Measurements from ENCODE around the gene GPC6. TPM values are rescaled to one million over a fixed set of nuclear protein-coding genes. Genes with fewer than 3 reads are reported as not detected.

The GPC6 gene
- total RNA-seq, 1 experiment from 2014 or later, result 0.22 TPM

DNA sequence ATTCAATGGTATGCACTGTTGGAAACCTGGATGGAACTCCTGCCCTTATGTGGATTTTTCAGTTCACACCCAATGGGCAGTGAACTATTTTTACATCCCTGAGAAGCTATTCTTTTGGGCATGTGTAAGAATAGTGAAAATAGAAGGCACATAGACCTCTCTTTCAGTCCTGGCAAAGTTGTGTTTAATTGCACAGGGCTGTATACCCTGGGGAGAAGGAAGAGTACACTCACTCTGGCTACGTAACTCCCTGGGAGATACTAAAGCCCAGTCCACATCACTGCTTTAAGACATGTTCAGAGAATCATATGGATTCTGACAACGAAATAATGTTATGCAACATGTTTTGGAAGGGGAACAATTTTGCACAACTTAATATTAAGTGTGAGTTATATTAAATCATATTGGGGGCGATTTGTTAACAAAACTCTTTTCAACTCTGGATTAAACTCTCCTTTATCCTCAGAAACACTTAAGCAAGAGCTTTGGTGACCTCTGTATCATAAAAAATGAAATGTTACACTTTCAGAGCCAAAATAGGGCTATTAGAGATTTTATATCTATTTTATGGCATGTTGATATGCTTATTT, 1086.8 kb downstream of the GPC6 start:
- Histone ChIP-seq H3K4me3 (replicated peaks in 1 of 2; ENCODE audit: low read depth in 1 of 2, low read length in 2 of 2) (no peak overlapping the region), H4K20me1 (ENCODE audit: insufficient read depth) (no peaks in the 10 kb centered on the region), H3K79me2 (ENCODE audit: insufficient read depth, low read length) (no peaks in the 10 kb centered on the region), H3K9me2 (ENCODE audit: insufficient read depth) (no peaks in the 10 kb centered on the region), H3K4me1 (ENCODE audit: control insufficient read depth in 1 of 2, insufficient read depth in 2 of 2, low read length in 2 of 2) (no peaks in the 10 kb centered on the region), H3K9ac (ENCODE audit: low read length) (no peak overlapping the region), H3K4me2 (ENCODE audit: low read length) (no peak overlapping the region), H3K9me3 (ENCODE audit: control insufficient read depth in 1 of 2, insufficient read depth in 1 of 2, low read depth in 1 of 2, low read length in 2 of 2) (no peaks in the 10 kb centered on the region), H3K36me3 (ENCODE audit: control insufficient read depth in 1 of 2, insufficient read depth in 2 of 2, low read length in 2 of 2) (no peaks in the 10 kb centered on the region), H3K27ac (ENCODE audit: low read depth, low read length) (no peak overlapping the region), H3K27me3 (ENCODE audit: insufficient read depth, low read length) (no peaks in the 10 kb centered on the region), H2AFZ (ENCODE audit: low read depth, low read length, poor library complexity, severe bottlenecking) (no peak overlapping the region)
- BruUV-seq (replicated peaks), result no TSS peak
- no peak for DNase-seq (ENCODE audit: low read depth, low spot score)
- RAD21 ChIA-PET (ENCODE audit: low non-redundant PET in 1 of 2, low total read pairs in 2 of 2, uncharacterized antibody in 2 of 2, unreplicated experiment in 2 of 2), result no interaction called here
- POLR2A ChIA-PET, result no interaction called here
- ATAC-seq, result no peak
- intact Hi-C loops (cut with micrococcal nuclease), result no loop called here
- CTCF ChIA-PET, result no interaction called here
- no peak for TF ChIP-seq CEBPB (IDR thresholded peaks at IDR 0.05; ENCODE audit: low read depth)
- TF ChIP-seq CBX3 (IDR thresholded peaks at IDR 0.05; ENCODE audit: low read depth), result no peak
- TF ChIP-seq, protein P1, sequence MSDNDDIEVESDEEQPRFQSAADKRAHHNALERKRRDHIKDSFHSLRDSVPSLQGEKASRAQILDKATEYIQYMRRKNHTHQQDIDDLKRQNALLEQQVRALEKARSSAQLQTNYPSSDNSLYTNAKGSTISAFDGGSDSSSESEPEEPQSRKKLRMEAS (IDR thresholded peaks at IDR 0.05), result no peak
- no peak for TF ChIP-seq ZFX (IDR thresholded peaks at IDR 0.05)
- no peak for TF ChIP-seq ELF1 (IDR thresholded peaks at IDR 0.05; ENCODE audit: borderline replicate concordance, low read depth)
- no peak for TF ChIP-seq EZH2 (IDR thresholded peaks at IDR 0.05)
- TF ChIP-seq ZNF274 (IDR thresholded peaks at IDR 0.05; ENCODE audit: low read depth, low read length), result no peak
- TF ChIP-seq, protein P2, sequence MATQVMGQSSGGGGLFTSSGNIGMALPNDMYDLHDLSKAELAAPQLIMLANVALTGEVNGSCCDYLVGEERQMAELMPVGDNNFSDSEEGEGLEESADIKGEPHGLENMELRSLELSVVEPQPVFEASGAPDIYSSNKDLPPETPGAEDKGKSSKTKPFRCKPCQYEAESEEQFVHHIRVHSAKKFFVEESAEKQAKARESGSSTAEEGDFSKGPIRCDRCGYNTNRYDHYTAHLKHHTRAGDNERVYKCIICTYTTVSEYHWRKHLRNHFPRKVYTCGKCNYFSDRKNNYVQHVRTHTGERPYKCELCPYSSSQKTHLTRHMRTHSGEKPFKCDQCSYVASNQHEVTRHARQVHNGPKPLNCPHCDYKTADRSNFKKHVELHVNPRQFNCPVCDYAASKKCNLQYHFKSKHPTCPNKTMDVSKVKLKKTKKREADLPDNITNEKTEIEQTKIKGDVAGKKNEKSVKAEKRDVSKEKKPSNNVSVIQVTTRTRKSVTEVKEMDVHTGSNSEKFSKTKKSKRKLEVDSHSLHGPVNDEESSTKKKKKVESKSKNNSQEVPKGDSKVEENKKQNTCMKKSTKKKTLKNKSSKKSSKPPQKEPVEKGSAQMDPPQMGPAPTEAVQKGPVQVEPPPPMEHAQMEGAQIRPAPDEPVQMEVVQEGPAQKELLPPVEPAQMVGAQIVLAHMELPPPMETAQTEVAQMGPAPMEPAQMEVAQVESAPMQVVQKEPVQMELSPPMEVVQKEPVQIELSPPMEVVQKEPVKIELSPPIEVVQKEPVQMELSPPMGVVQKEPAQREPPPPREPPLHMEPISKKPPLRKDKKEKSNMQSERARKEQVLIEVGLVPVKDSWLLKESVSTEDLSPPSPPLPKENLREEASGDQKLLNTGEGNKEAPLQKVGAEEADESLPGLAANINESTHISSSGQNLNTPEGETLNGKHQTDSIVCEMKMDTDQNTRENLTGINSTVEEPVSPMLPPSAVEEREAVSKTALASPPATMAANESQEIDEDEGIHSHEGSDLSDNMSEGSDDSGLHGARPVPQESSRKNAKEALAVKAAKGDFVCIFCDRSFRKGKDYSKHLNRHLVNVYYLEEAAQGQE (IDR thresholded peaks at IDR 0.05; ENCODE audit: low read depth), result no peak
- no peak for TF ChIP-seq SIN3A (IDR thresholded peaks at IDR 0.05; ENCODE audit: low read depth)
- TF ChIP-seq EZH2phosphoT487 (IDR thresholded peaks at IDR 0.05; ENCODE audit: borderline replicate concordance), result no peak
- no peak for TF ChIP-seq POLR2A (IDR thresholded peaks at IDR 0.05; ENCODE audit: borderline replicate concordance, extremely low read depth, insufficient read depth, insufficient read length)
- no peak for TF ChIP-seq TCF7L2 (IDR thresholded peaks at IDR 0.05; ENCODE audit: borderline replicate concordance, extremely low read depth, insufficient read depth, insufficient read length)
- TF ChIP-seq SRF (IDR thresholded peaks at IDR 0.05; ENCODE audit: low read depth), result no peak
